ENCODE results near the gene NRCAM. TPM values are rescaled to one million over a fixed set of nuclear protein-coding genes. Genes with fewer than 3 reads are reported as not detected.

The NRCAM gene
- total and polyA plus RNA-seq, 7 donors, result 1.3 to 3.9 (median 1.8) TPM; not detected in 2

- intact Hi-C loops (cut with DNase I), result no loop called here
- H3K27ac ChIP-seq, result no peak overlapping the region
- H3K4me1 ChIP-seq, result no peaks in the 10 kb centered on the region
- H3K27me3 ChIP-seq, result no peaks in the 10 kb centered on the region
- WGBS, 2 donors, result 89 to 90% methylated on average over 20 of the region's 20 CpGs
- DNase-seq, result no peak
- TF ChIP-seq EP300 (IDR thresholded peaks at IDR 0.05) (no peak), CTCF (IDR thresholded peaks at IDR 0.05) (no peak), POLR2A (IDR thresholded peaks at IDR 0.05) (no peak), POLR2AphosphoS5 (IDR thresholded peaks at IDR 0.05) (no peak)
- H3K36me3 ChIP-seq, result no peaks in the 10 kb centered on the region
- H3K4me3 ChIP-seq, result no peak overlapping the region
- H3K9me3 ChIP-seq, result no peaks in the 10 kb centered on the region
Measured at GRCh38 chr7:108102671-108103312, 353.4 kb downstream of the NRCAM start.

DNA sequence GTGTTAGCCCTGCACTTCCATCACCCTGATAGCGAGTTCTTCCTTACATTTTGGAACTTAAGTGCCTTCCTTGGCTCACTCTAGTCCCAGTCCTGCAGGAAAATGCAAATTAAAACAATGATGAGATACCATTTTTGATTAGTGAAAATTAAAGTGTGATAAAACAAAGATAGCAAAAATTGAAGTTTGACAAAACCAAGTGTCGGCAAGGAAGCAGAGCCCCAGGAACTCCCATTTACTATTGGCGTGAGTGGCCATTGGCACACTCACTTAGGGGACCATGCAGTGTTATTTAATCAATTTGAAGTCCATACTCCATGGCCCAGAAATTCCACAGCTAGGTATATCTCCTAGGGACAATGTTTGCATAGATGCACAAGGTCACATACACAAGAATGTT is 354.5 kb downstream of the NRCAM start:
- Histone ChIP-seq H3K4me1 (no peaks in the 10 kb centered on the region), H3K36me3 (no peaks in the 10 kb centered on the region), H3K27me3 (no peaks in the 10 kb centered on the region), H3K27ac (no peak overlapping the region), H3K4me3 (no peak overlapping the region), H3K9me3 (no peaks in the 10 kb centered on the region)
- 93 to 94% methylated on average over 3 of the region's 3 CpGs for WGBS, 2 donors
- intact Hi-C loops (cut with DNase I), result no loop called here
- no peak for DNase-seq
- TF ChIP-seq POLR2AphosphoS5 (IDR thresholded peaks at IDR 0.05) (no peak), POLR2A (IDR thresholded peaks at IDR 0.05) (no peak), CTCF (IDR thresholded peaks at IDR 0.05) (no peak), EP300 (IDR thresholded peaks at IDR 0.05) (no peak)

DNA sequence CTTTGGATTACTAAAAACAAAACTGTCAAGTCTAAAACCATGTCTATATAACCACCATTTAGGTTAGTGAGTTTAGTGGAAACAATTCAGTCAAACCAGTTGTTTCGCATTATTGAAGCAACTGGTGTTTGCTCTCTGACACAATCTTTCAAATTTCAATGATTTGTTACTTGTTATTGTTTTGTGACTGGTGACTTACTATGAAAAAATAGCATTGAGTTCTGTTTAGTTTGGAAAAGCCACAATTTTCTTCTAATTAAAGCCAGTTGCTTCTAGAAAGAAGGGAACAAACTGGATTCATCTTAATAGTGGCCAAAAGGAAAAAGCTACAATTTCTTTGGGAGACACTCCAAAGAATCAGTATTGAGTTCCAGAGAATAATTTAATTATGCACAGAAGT is 356.5 kb downstream of the NRCAM start:
- Histone ChIP-seq H3K27me3 (no peaks in the 10 kb centered on the region), H3K36me3 (no peaks in the 10 kb centered on the region), H3K4me1 (peaks cover 0 to 18% (median 16%) of the 10 kb centered on the region in 4 donors), H3K9me3 (no peaks in the 10 kb centered on the region), H3K27ac (no peak overlapping the region), H3K4me3 (no peak overlapping the region)
- DNase-seq, result no peak
- WGBS, 2 donors, result 77 to 85% methylated on average over 1 of the region's 1 CpG
- intact Hi-C loops (cut with DNase I), result loop anchor here (2.0 to 5.0 kb wide), 4 partner anchors 43 to 97 kb away; partner anchors contain the start of gene LAMB1
- TF ChIP-seq POLR2AphosphoS5 (IDR thresholded peaks at IDR 0.05) (no peak), EP300 (IDR thresholded peaks at IDR 0.05) (no peak), CTCF (IDR thresholded peaks at IDR 0.05) (no peak), POLR2A (IDR thresholded peaks at IDR 0.05) (no peak)

DNA sequence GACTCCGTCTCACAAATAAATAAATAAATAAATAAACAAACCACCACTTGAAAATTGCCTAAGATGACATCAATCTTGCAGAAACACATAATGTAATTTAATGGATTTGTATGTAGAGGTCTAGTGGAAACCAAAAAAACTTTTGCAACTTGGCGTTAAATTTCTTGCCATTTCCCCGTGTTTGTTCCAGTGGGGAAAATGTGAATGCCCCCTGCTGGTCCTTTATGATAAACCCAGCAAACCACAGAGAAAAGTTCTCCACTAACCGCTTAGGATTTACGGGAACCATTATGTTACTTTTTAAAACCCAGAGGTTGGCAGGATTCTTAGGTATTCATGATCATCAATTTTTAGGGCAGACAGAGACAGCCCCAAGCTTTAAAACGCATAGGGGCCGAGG is 358.5 kb downstream of the NRCAM start:
- Histone ChIP-seq H3K4me1 (peaks cover 0 to 29% (median 23%) of the 10 kb centered on the region in 4 donors), H3K4me3 (no peak overlapping the region), H3K27ac (no peak overlapping the region), H3K9me3 (no peaks in the 10 kb centered on the region), H3K36me3 (no peaks in the 10 kb centered on the region), H3K27me3 (no peaks in the 10 kb centered on the region)
- intact Hi-C loops (cut with DNase I), result loop anchor here (2.0 to 5.0 kb wide), 4 partner anchors 45 to 95 kb away; partner anchors contain the start of gene LAMB1
- 30 to 76% methylated on average over 7 of the region's 7 CpGs for WGBS, 2 donors
- DNase-seq, result no peak
- no peak for TF ChIP-seq POLR2AphosphoS5 (IDR thresholded peaks at IDR 0.05)
- TF ChIP-seq CTCF (IDR thresholded peaks at IDR 0.05), result peak in 3 of 4 experiments; percentile 25 to 47 (median 34)
- TF ChIP-seq EP300 (IDR thresholded peaks at IDR 0.05), result no peak

Other genes with a start within 250 kb of the NRCAM start
- 10 to 100 TPM; 26.3 to 42.9 (median 35.5) TPM for gene PNPLA8, start 69.7 kb upstream of the NRCAM start, total RNA-seq
- gene PNPLA8, start 69.7 kb upstream of the NRCAM start, polyA plus RNA-seq, result 10 to 100 TPM; 12.0 to 19.4 (median 15.0) TPM
- gene THAP5, start 113.3 kb upstream of the NRCAM start, total RNA-seq, result 10 to 100 TPM; 28.5 to 37.1 (median 31.5) TPM
- gene THAP5, start 113.3 kb upstream of the NRCAM start, polyA plus RNA-seq, result 10 to 100 TPM in 1 of 3 donors, 1 to 10 TPM in 2; 9.6 to 12.7 (median 9.7) TPM
- 10 to 100 TPM; 17.2 to 44.3 (median 33.4) TPM for gene DNAJB9, start 113.4 kb upstream of the NRCAM start, total RNA-seq
- gene DNAJB9, start 113.4 kb upstream of the NRCAM start, polyA plus RNA-seq, result 1 to 10 TPM; 7.8 to 9.6 (median 7.9) TPM

Measured in sigmoid colon (tissue), 7 donors.